HUDEP-2 (cell line): Measurements from ENCODE around the gene TUBA3C.
A peak's percentile ranks its signal among the peaks of the same experiment; 100 is the strongest.
"Not testable (repeated sequence)": the region's sequence is repeated elsewhere in the genome, so short reads cannot be mapped to it uniquely, and the experiment has no call there.

Source experiments
- DNase-seq, 76 experiments: peaks; one replicate each; lab custom pipeline; 2025; ENCODE audit not compliant: unreplicated experiment in 76 of 76; lab: John Stamatoyannopoulos, UW

The TUBA3C gene

DNA sequence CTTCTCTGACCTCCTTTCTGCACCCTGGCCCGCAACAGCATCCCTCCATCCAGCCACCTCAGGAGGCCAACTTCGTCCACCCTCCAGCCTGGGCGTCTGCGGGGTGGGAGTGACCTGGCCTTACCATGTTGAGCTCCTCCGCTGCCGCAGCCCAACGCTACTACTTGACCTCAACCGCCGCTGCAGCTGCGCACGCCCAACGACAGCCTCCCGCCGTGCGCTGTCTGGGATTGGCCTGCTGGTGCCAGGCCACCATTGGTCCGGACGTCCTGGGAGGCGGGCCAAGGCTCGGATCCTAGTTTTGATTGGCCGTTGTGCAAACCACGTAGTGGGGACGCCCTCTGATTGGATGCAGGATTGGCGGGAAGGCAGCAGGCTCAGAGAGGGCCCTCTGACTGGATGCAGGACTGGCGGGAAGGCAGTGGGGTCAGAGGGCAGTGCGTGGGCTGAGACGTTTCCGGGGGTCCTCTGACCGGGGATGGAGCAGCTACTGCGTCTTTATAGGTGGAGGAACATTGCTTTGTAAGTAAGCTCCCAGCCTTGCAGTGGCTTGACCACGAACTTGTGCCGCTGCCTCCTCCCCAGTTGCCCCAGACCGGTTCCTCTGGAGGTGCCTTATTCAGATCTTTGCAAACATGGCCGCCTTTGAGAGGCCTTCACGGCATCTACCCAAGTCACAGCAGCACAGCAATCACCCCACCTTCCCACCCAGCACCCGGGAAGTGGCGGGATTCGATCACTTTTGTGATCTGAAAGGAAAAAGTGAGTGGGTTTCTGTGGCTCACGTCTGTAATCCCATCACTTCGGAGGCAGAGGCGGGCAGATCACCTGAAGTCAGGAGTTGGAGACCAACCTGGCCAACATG, at the start of gene TUBA3C:
Gene TUBA3C, minus strand, starts transcription at position 204 of the 865 bp plus-strand sequence. Its CDS starts 77 bp downstream, at position 127.
- no peak for DNase-seq

DNA sequence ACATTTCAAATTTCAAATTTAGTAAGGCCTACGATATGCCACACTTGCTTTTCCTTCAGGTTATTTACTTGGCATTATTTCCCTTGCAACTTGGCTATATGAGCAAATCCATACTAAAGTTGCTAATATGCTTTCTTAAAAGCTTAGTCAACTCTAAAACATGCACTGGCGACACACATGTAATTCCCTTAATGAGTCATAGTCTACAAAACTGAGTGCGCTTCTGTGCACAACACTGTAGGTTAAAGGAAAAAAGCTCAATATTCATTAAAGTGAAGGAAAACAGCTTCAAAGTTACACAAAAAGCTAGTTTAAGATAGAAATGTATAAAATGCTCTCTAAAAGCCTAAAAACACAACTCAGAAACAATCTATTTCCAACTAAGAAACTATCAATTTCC, 25.8 kb upstream of the TUBA3C start:
- not testable (repeated sequence) for DNase-seq

DNA sequence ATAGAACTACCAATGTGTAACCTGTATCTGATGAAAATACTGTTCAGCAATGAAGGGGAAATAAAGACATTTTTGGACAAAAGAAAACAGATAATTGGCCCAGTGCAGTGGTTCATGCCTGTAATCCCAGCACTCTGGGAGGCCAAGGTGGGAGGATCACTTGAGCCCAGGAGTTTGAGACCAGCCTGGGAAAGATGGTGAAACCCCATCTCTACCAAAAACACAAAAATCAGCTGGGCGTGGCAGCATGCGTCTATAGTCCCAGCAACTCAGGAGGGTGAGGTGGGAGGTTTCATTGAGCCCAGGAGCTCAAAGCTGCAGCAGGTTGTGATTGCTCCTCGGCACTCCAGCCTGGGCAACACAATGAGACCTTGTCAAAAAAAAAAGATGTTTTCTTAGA, 11.0 kb upstream of the TUBA3C start:
- DNase-seq: not testable (repeated sequence)

DNA sequence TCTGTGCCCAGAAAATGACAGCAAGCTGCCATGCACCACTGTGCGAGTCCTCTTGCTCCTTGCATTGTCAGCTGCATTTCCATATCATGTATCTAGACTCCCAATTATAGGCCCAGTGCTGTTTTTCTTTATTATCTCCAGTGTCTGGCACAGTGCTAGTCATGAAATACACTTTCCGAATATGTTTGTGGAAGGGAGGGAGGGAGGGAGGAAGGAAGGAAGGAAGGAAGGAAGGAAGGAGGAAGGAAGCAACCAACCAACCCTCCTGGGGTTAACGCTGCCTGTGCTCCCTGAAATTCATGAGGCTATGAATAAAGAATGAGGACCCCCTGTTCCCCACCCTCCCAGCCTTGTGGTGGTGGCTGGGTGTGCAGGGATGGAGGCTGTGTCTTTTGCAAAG, 8.3 kb upstream of the TUBA3C start:
- DNase-seq: not testable (repeated sequence)

DNA sequence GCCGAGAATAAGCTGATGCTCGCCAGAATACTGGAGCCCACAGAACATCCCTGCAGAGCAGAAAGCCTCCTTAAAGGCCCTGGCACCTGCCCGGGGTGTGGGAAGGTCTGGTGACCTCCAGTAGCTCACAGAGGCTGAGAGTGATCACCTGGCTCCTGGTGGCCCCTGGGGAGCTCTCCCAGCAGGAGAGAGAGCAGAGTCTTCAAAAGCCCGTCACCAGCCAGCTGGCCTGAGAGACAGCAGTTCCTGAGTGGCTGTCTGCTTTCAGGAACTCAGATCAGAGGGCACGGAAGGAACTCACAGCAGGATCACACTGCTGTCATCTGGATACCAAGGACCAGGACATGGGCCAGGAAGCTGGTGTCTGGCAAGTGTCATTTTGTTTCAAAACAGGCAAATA, 7.7 kb upstream of the TUBA3C start:
- not testable (repeated sequence) for DNase-seq

DNA sequence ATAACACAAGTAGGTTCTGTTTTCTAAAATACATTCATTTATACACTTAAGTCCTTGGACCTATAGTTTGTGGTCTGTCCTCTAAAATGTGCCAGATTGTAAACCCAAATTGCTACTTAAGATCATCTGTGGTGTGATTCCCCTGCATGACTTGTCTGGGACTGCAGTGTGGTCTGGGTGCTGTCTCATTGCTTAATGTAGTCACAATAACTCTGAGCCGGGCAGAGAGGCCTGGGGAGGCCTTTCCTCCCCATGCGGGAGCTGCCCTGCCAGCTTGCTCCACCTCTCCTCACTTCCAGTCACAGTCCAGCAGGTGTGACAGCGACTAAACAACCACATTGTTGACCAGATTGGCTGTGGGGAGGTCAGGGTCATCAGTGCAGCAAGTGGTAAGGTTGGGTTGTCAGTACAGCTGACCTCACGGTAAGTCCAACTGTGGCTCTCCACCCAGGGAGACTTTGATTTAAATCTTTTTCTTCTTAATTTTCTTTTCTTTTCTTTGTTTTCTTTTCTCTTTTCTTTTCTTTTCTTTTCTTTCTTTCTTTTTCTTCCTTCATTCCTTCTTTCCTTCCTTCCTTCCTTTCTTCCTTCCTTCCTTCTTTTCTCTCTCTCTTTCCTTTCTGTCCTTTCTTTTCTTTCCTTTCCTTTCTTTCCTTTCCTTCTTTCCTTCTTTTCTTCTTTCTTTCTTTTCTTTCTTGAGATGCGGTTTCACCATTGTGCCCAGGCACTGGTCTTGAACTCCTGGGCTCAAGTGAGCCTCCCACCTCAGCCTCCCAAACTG, 4.4 kb upstream of the TUBA3C start:
- DNase-seq: no peak

DNA sequence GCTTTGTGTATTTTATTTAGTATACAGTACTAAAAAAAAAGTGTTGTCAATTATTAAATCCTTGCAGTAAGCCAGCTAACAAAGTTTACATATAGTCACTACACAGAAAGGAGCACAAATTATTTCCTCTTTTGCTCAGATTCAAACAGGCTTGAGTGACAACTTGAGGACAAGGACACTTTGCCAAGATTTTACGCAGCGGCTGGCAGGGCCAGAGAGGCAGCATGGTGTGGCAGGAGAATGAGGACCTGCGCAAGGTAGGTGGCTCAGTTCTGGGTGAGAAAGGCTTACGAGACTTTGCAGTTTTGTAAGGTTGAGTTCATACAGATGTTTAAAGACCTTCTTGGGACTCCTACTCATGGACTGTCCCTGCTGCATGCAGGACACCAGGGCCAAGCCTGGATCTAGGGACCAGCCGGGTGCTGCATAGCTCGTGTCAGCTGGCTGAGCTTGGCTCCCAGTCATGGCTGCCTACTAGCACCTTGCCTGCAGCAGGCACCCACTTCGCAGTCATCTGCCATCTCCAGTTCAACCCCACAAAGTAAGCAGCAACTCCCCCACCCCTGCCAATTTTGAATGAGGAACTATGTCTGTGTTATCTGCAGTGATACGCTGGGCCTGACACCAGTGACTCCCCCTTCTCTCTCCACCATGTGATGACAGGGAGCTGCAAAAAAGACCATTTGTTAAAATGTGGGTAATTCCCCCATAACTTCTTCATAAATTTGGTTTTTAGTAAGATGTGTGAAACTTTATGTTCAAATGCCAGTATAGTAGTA, 3.7 kb upstream of the TUBA3C start:
- DNase-seq: no peak

DNA sequence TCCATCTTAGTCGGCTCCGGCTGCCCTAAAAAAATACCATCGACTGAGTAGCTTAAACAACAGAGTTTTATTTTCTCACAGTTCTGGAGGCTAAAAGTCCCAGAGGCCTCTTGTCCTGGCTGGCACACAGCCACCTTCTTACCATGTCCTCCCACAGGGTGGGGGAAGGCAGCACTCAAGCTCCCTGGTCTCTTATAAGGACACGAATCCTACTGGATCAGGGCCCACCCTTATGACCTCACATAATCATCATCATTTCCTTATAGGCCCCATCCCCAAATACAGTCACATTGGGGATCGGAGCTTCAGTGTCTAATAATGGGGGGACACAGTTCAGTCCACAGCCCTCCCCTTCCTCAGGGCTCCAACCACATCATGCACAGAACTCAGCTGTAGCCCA, 2.6 kb upstream of the TUBA3C start:
- no peak for DNase-seq

DNA sequence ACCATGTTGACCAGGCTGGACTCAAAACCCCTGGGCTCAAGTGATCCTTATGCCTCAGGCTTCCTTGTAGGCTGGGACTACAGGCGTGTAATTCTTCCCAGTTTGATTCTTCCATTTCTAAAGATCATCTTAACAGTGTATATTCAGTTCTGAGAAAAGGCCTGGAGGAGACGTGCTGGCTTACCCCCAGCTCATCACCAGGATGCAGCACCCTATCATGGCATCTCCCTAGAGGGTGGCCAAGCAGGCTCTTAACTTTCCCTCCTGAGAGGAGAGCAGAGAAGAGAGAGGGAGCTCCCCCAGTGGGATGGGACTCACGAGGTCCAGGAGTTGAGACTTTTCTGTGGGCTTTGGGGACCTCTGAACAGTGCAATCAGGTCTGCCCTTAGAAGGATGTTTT, 2.1 kb upstream of the TUBA3C start:
- DNase-seq: no peak

DNA sequence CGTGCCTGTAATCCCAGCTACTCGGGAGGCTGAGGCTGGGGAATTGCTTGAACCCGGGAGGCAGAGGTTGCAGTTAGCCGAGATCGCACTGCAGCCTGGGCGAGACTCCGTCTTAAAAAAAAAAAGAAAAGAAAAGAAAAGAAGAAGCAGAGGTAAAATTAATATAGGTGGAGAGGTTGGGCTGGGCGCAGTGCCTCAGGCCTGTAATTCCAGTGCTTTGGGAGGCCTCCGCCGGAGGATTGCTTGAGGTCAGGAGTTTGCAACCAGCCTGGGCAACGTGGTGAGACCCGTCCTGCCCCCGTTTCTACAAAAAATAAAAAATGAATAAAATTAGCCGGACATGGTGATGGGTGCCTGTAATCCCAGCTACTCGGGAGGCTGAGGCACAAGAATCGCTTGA, 912 bp upstream of the TUBA3C start:
- no peak for DNase-seq

DNA sequence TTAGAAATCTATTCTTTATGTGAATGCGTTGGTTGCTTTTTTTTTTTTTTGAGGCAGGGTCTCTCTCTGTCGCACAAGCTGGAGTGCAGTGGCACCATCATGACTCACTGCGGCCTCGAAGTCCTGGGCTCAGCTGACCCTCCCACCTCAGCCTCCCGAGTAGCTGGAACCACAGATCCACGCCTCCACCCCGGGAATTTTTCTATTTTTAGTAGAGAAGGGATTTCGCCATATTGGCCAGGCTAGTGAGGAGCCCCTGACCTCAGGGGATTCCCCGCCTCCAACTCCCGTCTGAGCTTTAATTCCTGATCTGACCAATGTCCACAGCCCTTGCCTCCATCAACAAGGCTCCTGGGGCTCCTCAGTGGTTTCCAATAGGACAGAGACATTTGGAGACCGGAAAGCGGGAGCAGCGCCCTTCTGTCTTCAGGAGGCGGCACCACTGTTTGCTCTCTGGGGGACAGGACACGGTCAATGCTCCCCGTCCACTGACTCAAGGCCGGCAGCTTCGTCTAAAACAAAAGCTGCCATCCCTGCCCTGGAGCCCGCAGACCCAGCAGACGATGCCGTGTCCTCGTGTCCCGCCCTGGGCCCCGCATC, 503 bp downstream of the TUBA3C start:
- no peak for DNase-seq

DNA sequence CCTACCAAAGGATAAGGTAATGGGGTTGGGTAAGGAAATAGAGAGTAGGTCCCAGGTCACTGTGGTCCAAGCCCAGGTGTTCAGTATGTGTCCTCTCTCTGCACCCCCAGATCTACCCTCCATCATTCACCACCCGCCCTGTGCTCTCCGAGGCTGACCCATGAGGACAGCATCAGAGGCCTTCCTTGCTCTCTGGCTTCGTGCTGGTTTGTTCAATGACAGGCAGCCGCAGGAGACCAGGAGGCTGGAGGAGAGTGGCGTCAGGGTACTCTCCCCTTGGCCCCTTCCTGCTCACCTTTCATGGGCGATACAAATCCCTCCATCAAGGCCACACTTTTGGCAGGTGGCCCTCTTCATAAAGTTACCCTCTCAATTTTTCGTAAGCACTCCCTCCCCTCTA, 1.7 kb downstream of the TUBA3C start:
- DNase-seq: no peak

DNA sequence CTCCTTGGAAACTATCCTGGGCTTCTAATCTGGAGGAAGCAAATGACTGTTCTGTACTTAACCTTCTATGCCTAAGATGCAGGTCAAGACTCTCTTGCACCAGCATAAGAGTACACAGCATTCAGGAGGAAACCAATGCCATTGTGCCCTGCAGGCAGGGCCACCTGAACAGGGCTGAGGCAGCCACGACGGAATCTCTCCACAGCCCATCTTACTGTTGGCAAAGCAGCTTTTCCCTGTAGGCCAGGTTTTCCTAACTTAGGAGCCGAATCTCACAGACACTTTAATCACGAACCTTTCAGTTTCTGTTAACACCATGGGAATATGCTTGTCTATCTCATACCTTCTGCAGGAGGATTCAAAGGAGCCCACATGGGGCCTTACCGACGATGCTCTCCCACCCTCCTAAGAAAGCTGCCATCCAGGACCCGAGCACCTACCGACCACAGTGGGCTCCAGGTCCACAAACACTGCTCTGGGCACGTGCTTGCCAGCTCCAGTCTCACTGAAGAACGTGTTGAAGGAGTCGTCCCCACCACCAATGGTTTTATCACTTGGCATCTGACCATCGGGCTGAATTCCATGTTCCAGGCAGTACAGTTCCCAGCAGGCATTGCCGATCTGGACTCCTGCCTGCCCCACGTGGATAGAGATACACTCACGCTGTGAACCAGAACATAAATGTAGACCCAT, 2.6 kb downstream of the TUBA3C start:
- DNase-seq: peak in 1 of 76 experiments; percentile 1

DNA sequence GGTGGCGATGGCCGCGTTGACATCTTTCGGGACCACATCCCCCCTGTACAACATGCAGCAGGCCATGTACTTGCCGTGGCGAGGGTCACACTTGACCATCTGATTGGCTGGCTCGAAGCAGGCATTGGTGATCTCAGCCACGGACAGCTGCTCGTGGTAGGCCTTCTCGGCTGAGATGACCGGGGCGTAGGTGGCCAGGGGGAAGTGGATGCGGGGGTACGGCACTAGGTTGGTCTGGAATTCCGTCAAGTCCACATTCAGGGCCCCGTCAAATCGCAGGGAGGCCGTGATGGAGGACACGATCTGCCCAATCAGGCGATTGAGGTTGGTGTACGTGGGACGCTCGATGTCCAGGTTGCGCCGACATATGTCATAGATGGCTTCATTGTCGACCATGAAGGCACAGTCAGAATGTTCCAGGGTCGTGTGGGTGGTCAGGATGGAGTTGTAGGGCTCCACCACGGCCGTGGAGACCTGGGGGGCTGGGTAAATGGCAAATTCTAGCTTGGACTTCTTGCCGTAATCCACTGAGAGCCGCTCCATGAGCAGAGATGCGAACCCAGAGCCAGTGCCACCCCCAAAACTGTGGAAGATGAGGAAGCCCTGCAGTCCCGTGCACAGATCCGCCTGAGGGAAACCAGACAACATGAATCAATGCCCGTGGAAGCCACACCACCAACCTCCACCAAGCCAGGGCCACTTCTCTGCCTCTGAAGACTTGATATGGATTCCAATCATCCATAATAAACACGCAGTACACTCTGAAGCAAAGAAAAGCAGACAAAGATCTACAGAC, 4.4 kb downstream of the TUBA3C start:
- DNase-seq: not testable (repeated sequence)

DNA sequence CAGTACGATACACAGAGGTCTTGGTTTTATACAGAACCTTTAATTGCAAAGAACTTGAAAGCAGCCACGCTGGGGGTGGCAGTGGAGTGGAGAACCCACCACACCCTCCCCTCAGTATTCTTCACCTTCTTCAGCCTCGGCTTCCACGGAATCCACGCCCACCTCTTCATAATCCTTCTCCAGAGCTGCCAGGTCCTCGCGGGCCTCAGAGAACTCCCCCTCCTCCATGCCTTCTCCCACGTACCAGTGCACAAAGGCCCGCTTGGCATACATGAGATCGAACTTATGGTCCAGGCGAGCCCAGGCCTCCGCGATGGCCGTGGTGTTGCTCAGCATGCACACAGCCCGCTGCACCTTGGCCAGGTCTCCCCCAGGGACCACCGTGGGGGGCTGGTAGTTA, 7.9 kb downstream of the TUBA3C start:
- DNase-seq: no peak

DNA sequence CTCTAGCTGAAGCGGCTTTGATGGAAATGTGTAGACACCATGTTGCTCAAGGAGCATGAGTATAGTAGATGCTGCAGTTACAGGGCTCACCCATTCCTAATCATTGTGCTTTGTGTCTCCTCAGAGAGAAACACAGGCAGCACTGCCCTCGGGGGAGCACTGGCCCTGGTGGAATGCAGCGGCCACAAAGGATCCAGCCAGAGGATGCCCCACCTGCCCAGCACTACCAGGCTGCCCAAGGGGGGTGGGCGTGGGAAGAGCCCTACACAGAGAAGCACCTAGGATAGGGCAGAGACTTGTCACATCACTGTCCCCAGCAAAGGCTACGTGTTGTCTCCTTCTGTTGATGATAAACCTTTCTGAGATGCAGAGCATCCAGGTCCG, 9.0 kb downstream of the TUBA3C start:
- DNase-seq: no peak

DNA sequence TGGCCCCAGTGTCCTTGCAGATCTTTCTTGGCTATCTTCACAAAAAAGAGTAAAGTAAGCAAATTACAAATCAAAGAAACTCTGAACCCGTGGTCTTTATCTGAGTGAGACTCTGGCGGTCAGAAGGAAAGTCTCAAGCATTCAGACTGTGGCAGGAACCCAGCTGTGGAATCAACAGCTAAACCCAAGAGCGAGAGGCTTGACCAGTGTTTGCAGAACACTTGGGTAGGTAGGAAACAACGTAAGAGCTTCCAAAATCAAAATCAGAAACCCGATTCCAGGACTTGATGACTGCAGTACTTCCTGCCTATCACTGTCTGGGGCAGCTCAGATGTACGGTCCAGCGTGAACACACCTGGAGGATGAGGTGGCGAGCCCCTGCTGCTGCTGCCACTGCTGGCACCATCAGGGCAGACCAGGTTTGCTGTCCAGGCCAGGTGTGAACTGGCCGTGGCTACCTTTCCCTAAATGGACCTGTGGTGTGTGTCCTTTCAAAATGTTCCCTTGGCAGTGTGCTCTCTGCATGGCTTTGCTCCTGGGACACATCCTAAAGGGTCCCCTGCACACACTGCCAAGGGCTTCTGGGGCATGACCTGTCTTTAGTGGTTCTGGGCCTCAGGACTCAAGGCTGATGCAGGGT, 9.5 kb downstream of the TUBA3C start:
- DNase-seq: no peak

DNA sequence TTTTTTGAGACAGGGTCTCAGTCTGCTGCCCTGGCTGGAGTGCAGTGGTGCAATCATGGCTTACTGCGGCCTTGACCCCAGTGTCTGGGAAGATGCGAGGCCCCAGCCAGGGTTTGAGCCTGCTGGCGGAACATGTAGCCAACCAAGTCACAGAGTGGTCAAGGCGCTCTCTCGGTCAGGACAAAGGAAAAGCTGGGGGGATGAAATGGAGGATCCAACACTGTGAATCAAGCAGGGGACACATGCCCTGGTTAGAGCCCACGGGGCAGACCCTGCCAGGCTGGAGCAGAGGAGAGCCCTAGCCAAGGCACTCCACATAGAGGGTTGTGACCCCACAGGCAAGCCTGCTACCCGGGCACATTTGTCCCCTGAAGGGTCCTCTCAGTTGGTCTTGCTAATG, 10.1 kb downstream of the TUBA3C start:
- no peak for DNase-seq

DNA sequence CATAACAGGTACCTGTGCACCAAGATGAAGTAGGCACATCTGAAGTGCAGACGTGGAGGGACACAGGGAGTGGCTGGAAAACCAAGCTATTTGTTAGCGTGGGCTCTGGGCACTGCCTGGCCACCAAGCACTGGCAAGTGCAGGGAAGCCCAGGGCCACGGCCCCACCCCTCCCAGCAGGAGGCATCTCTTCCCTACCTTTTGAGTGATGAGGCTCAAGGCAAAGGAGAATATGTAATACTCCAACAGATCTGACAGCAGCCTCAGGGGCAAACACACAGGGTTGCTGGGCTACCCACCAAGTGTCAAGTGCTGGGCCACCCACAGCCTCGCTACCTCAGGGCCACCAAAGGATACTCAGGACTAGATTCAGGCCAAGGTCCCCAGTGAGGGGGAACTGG, 11.6 kb downstream of the TUBA3C start:
- no peak for DNase-seq
